ENCODE measurements around the gene PDE6A. TPM values are rescaled to one million over a fixed set of nuclear protein-coding genes. Genes with fewer than 3 reads are reported as not detected.

Gene PDE6A
- total and polyA plus RNA-seq, 9 of the 15 experiments (the other 6 are each of a cell fraction or from before 2014, with no cell fraction given), result 0.01 to 0.04 (median 0.01) TPM; not detected in 6

DNA sequence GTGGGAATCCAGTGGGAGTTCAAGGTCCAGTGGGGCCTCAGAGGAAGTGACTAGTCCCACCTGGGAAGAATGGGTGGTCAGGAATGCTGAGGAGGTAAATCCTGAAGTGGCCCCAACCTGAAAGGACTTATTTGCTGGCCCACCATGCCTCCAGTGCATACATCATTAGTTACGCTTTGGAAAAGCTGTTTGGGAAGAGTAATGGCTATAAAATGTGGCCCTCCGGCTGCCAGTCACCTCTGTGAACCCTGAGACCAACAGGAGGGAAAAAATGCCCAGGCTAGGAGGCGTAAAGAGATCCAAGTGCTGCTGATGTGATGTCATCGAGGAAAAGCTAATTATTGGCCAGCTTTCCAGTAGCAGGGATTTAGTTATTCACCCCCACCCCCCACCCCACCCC lies 13.3 kb upstream of the PDE6A start:
- Histone ChIP-seq H3K27ac (ENCODE audit: extremely low read depth, low read depth, low read length) (no peak overlapping the region), H3K36me3 (ENCODE audit: control insufficient read depth, insufficient read depth, low read length) (no peaks in the 10 kb centered on the region), H3K9me1 (ENCODE audit: control insufficient read depth, insufficient read depth, low read length) (no peaks in the 10 kb centered on the region), H2AFZ (ENCODE audit: low read depth, low read length) (no peak overlapping the region), H3K9ac (ENCODE audit: insufficient read depth in 1 of 2, low read depth in 2 of 2, low read length in 2 of 2) (no peak overlapping the region), H3K4me3 (no peak overlapping the region), H3K4me2 (ENCODE audit: insufficient read depth, low read length) (no peak overlapping the region), H3K4me1 (replicated peaks in 1 of 2; ENCODE audit: control insufficient read depth in 2 of 2, insufficient read depth in 2 of 2, low read length in 2 of 2) (peaks cover 14 to 21% of the 10 kb centered on the region in 2 experiments; a peak in 4 of 5 replicates), H3K27me3 (ENCODE audit: control insufficient read depth in 2 of 2, insufficient read depth in 2 of 2, low read length in 2 of 2) (no peaks in the 10 kb centered on the region), H3K9me3 (replicated peaks; ENCODE audit: control insufficient read depth, insufficient read depth, low read depth, low read length) (no peaks in the 10 kb centered on the region), H3K79me2 (ENCODE audit: control insufficient read depth, insufficient read depth, low read length) (0 out of 3 replicates have a peak, but pooled peaks cover 4% of the 10 kb centered on the region), H4K20me1 (replicated peaks; ENCODE audit: control insufficient read depth, insufficient read depth, low read length) (no peaks in the 10 kb centered on the region)
- WGBS (ENCODE audit: insufficient coverage, low coverage, missing lambda C conversion rate), result 72% methylated on average over 4 of the region's 4 CpGs
- CTCF ChIA-PET (ENCODE audit: low intra/inter-chr PET ratio), result no interaction called here
- no peak for FAIRE-seq
- BruUV-seq (replicated peaks), result no TSS peak
- no peak for TF ChIP-seq RAD21 (CRISPR knock-in tag; conservative IDR thresholded peaks at IDR 0.05 in 1 of 2, IDR thresholded peaks at IDR 0.05 in 1 of 2)
- no peak for TF ChIP-seq SNIP1 (IDR thresholded peaks at IDR 0.05; ENCODE audit: low read depth)
- no peak for TF ChIP-seq PTTG1 (tag; IDR thresholded peaks at IDR 0.05; ENCODE audit: low read depth)
- no peak for TF ChIP-seq PHTF2 (CRISPR knock-in tag; IDR thresholded peaks at IDR 0.05)
- TF ChIP-seq STAT5A (IDR thresholded peaks at IDR 0.05; ENCODE audit: borderline replicate concordance, low read length), result no peak
- no peak for TF ChIP-seq JUNB (CRISPR knock-in tag; conservative IDR thresholded peaks at IDR 0.05)
- no peak for TF ChIP-seq HNRNPK (IDR thresholded peaks at IDR 0.05; ENCODE audit: low read depth, low read length, poor library complexity, severe bottlenecking)
- TF ChIP-seq ZNF134 (CRISPR knock-in tag; conservative IDR thresholded peaks at IDR 0.05), result no peak
- no peak for TF ChIP-seq SLC30A9 (CRISPR knock-in tag; IDR thresholded peaks at IDR 0.05)
- TF ChIP-seq ADNP (tag; IDR thresholded peaks at IDR 0.05), result no peak
- no peak for TF ChIP-seq TFAP4 (CRISPR knock-in tag; IDR thresholded peaks at IDR 0.05; ENCODE audit: borderline replicate concordance)
- TF ChIP-seq, protein P1, sequence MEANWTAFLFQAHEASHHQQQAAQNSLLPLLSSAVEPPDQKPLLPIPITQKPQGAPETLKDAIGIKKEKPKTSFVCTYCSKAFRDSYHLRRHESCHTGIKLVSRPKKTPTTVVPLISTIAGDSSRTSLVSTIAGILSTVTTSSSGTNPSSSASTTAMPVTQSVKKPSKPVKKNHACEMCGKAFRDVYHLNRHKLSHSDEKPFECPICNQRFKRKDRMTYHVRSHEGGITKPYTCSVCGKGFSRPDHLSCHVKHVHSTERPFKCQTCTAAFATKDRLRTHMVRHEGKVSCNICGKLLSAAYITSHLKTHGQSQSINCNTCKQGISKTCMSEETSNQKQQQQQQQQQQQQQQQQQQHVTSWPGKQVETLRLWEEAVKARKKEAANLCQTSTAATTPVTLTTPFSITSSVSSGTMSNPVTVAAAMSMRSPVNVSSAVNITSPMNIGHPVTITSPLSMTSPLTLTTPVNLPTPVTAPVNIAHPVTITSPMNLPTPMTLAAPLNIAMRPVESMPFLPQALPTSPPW (CRISPR knock-in tag; IDR thresholded peaks at IDR 0.05), result no peak
- TF ChIP-seq ZBTB12 (CRISPR knock-in tag; IDR thresholded peaks at IDR 0.05), result no peak
- POLR2A ChIA-PET, result interaction anchor here (0.5 to 0.6 kb wide), 2 partner anchors 31 to 292 kb away, joined by 3 read pairs; no protein-coding TSS in a partner anchor
- no peak for ATAC-seq
- in situ Hi-C loops (cut with MboI), result no loop called here
- DNase-seq (ENCODE audit: extremely low read depth in 1 of 4, low spot score in 3 of 4), result no peak
- intact Hi-C loops (cut with micrococcal nuclease), result loop anchor here (2.0 kb wide), 1 partner anchor 321 kb away; no protein-coding TSS in a partner anchor
